ENCODE data around the gene ACVRL1. TPM values are rescaled to one million over a fixed set of nuclear protein-coding genes. Genes with fewer than 3 reads are reported as not detected.

Gene ACVRL1
- total RNA-seq, 1 experiment from 2014 or later: not detected

DNA sequence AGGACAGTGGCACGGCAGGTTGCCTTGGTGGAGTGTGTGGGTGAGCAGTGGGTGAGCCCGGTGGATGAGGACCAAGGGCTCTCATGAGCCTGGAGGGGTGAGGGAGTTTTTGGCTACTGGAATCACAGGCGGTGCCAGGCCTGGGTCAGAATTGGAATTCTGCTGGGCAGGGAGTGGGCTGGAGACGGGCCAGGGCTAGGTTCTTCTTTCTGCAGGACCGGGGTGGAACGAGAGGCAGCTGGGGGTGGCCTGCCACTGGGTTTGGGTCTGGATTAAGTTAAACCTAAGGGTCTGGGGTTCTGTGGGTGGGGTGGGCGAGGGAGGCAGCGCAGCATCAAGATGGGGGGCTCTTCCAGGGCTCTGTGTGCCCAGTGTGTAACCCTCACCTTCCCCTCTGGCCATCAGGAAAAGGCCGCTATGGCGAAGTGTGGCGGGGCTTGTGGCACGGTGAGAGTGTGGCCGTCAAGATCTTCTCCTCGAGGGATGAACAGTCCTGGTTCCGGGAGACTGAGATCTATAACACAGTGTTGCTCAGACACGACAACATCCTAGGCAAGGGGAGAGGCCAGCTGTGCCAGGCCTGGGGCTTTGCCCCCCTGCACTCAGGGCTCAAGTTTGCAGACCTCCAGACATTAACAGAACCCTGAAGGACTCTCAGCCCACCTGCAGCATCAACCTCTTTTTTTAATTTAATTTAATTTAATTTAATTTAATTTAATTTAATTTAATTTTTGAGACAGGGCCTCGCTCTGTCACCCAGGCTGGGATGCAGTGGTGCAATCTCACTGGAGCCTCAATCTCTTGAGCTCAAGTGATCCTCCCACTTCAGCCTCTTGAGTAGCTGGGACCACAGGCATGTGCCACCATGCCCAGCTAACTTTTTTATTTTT is 7.0 kb downstream of the ACVRL1 start:
- Histone ChIP-seq H3K4ac (ENCODE audit: low read depth, low read length) (no peak overlapping the region), H2BK5ac (ENCODE audit: insufficient read length, low read length) (no peak overlapping the region), H2BK15ac (ENCODE audit: low read depth, low read length) (no peak overlapping the region), H3T11ph (ENCODE audit: low read length) (no peak overlapping the region), H3K27ac (ENCODE audit: insufficient read length, low read depth, low read length) (no peak overlapping the region), H4K91ac (ENCODE audit: insufficient read length, low read depth, low read length) (no peak overlapping the region), H3K4me1 (ENCODE audit: insufficient read depth, low read length) (no peaks in the 10 kb centered on the region), H3K23me2 (ENCODE audit: insufficient read length, low read depth, low read length, poor library complexity, severe bottlenecking) (no peaks in the 10 kb centered on the region), H3K4me2 (ENCODE audit: insufficient read depth, insufficient read length, low read length) (no peak overlapping the region), H2AK5ac (ENCODE audit: insufficient read length, low read length) (no peak overlapping the region), H4K5ac (ENCODE audit: insufficient read length, low read depth, low read length) (no peak overlapping the region), H3K18ac (ENCODE audit: insufficient read length, low read depth, low read length) (no peak overlapping the region), H3K56ac (ENCODE audit: insufficient read length, low read depth, low read length) (no peak overlapping the region), H3K14ac (ENCODE audit: insufficient read depth, low read length) (no peak overlapping the region), H3K79me2 (ENCODE audit: insufficient read depth, low read length) (no peaks in the 10 kb centered on the region), H4K8ac (replicated peaks; ENCODE audit: insufficient read length, low read depth, low read length) (no peak overlapping the region), H3K23ac (ENCODE audit: insufficient read length, low read depth, low read length) (no peak overlapping the region), H3K79me1 (ENCODE audit: insufficient read depth, low read depth, low read length, poor library complexity, severe bottlenecking) (no peaks in the 10 kb centered on the region), H4K20me1 (ENCODE audit: control insufficient read depth, insufficient read depth, insufficient read length) (no peaks in the 10 kb centered on the region), H3K9me3 (ENCODE audit: control insufficient read depth, low read depth, low read length) (no peaks in the 10 kb centered on the region), H3K9ac (ENCODE audit: extremely low read depth, insufficient read length, low read length) (no peak overlapping the region), H2AFZ (ENCODE audit: low read length) (no peak overlapping the region), H3K27me3 (ENCODE audit: insufficient read depth, low read length) (no peaks in the 10 kb centered on the region), H2BK12ac (ENCODE audit: insufficient read length, low read depth, low read length) (no peak overlapping the region), H2BK120ac (ENCODE audit: low read depth, low read length, poor library complexity, severe bottlenecking) (no peak overlapping the region), H2BK20ac (ENCODE audit: low read depth, low read length, poor library complexity, severe bottlenecking) (no peak overlapping the region)
- Mint-ChIP-seq H3K9me3 (no peaks in the 10 kb centered on the region), H3K27me3 (ENCODE audit: low read depth) (peaks cover 18% of the 10 kb centered on the region), H3K36me3 (ENCODE audit: insufficient read depth in 1 of 3, low read depth in 3 of 3) (no peaks in the 10 kb centered on the region), H3K4me1 (peaks cover 13 to 25% of the 10 kb centered on the region in 2 experiments), H3K27ac (no peak overlapping the region), H3K4me3 (no peak overlapping the region)
- DNase-seq: no peak
- no CpG with 5 or more reads among the region's 17 CpGs for WGBS (ENCODE audit: extremely low coverage, insufficient read length, low lambda C conversion rate)
- no peak for TF ChIP-seq CTCF (conservative IDR thresholded peaks at IDR 0.05)
